22Rv1 (cell line): Measurements from ENCODE around the gene DMD.

Source experiments
- ZFX ChIP-seq: fragments of 450-650 bp; IDR thresholded peaks from 2 replicates; pipeline ENCODE4 v1.6.1; 2017; ENCODE audit warnings: antibody characterized with exemption, borderline replicate concordance
- TF ChIP-seq, protein P1 (sequence below): fragments of 450-650 bp; IDR thresholded peaks from 2 replicates; pipeline ENCODE4 v1.5.1; 2017; ENCODE audit warnings: mild to moderate bottlenecking

DNA sequence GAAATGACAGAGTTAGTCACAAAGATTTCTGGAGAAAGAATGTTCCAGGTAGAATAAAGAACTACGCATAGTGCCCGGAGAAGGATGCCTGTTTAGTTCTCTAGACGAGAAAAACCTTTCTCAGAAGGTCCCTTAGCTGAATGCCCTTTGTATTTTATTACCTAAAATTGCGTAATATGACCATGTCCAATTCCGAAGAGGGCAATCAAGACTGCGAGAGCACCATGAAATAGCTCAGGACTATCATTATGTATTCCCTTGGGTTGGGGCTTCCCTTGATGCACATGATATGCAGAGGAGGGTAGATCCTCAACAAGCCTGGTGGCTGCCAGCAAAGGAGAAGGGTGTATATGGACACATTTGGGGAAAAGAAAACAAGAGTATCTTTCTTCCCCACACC is 1781.4 kb downstream of the DMD start:
- TF ChIP-seq, protein P1, sequence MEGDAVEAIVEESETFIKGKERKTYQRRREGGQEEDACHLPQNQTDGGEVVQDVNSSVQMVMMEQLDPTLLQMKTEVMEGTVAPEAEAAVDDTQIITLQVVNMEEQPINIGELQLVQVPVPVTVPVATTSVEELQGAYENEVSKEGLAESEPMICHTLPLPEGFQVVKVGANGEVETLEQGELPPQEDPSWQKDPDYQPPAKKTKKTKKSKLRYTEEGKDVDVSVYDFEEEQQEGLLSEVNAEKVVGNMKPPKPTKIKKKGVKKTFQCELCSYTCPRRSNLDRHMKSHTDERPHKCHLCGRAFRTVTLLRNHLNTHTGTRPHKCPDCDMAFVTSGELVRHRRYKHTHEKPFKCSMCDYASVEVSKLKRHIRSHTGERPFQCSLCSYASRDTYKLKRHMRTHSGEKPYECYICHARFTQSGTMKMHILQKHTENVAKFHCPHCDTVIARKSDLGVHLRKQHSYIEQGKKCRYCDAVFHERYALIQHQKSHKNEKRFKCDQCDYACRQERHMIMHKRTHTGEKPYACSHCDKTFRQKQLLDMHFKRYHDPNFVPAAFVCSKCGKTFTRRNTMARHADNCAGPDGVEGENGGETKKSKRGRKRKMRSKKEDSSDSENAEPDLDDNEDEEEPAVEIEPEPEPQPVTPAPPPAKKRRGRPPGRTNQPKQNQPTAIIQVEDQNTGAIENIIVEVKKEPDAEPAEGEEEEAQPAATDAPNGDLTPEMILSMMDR = no peak
- no peak for TF ChIP-seq ZFX
